Measurements from ENCODE around the gene RPP40. TPM values are rescaled to one million over a fixed set of nuclear protein-coding genes. Genes with fewer than 3 reads are reported as not detected.

Gene RPP40
- total and polyA plus RNA-seq, 2 of the 8 experiments (the other 6 are each of a cell fraction or from before 2014, with no cell fraction given): 7.0 to 15.7 TPM

DNA sequence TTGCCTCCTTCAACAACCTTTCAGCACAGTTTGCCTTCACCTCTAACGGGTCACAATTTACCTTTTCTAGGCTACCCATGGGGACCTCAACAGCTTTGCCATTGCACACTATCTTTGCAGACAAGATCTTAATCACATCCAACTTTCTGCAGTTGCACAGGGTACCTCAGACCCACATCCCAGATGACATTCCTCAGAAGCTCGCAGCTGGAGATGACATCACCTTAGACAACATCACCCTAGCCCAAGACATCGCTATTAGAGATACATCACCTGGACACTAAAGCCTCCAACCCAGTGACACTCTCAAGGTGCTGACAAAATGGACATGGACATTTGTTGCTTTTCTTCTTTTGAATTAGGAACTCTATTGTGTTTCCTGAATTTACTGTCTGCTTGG is 38.6 kb upstream of the RPP40 start (continued):
- TF ChIP-seq, protein P1, sequence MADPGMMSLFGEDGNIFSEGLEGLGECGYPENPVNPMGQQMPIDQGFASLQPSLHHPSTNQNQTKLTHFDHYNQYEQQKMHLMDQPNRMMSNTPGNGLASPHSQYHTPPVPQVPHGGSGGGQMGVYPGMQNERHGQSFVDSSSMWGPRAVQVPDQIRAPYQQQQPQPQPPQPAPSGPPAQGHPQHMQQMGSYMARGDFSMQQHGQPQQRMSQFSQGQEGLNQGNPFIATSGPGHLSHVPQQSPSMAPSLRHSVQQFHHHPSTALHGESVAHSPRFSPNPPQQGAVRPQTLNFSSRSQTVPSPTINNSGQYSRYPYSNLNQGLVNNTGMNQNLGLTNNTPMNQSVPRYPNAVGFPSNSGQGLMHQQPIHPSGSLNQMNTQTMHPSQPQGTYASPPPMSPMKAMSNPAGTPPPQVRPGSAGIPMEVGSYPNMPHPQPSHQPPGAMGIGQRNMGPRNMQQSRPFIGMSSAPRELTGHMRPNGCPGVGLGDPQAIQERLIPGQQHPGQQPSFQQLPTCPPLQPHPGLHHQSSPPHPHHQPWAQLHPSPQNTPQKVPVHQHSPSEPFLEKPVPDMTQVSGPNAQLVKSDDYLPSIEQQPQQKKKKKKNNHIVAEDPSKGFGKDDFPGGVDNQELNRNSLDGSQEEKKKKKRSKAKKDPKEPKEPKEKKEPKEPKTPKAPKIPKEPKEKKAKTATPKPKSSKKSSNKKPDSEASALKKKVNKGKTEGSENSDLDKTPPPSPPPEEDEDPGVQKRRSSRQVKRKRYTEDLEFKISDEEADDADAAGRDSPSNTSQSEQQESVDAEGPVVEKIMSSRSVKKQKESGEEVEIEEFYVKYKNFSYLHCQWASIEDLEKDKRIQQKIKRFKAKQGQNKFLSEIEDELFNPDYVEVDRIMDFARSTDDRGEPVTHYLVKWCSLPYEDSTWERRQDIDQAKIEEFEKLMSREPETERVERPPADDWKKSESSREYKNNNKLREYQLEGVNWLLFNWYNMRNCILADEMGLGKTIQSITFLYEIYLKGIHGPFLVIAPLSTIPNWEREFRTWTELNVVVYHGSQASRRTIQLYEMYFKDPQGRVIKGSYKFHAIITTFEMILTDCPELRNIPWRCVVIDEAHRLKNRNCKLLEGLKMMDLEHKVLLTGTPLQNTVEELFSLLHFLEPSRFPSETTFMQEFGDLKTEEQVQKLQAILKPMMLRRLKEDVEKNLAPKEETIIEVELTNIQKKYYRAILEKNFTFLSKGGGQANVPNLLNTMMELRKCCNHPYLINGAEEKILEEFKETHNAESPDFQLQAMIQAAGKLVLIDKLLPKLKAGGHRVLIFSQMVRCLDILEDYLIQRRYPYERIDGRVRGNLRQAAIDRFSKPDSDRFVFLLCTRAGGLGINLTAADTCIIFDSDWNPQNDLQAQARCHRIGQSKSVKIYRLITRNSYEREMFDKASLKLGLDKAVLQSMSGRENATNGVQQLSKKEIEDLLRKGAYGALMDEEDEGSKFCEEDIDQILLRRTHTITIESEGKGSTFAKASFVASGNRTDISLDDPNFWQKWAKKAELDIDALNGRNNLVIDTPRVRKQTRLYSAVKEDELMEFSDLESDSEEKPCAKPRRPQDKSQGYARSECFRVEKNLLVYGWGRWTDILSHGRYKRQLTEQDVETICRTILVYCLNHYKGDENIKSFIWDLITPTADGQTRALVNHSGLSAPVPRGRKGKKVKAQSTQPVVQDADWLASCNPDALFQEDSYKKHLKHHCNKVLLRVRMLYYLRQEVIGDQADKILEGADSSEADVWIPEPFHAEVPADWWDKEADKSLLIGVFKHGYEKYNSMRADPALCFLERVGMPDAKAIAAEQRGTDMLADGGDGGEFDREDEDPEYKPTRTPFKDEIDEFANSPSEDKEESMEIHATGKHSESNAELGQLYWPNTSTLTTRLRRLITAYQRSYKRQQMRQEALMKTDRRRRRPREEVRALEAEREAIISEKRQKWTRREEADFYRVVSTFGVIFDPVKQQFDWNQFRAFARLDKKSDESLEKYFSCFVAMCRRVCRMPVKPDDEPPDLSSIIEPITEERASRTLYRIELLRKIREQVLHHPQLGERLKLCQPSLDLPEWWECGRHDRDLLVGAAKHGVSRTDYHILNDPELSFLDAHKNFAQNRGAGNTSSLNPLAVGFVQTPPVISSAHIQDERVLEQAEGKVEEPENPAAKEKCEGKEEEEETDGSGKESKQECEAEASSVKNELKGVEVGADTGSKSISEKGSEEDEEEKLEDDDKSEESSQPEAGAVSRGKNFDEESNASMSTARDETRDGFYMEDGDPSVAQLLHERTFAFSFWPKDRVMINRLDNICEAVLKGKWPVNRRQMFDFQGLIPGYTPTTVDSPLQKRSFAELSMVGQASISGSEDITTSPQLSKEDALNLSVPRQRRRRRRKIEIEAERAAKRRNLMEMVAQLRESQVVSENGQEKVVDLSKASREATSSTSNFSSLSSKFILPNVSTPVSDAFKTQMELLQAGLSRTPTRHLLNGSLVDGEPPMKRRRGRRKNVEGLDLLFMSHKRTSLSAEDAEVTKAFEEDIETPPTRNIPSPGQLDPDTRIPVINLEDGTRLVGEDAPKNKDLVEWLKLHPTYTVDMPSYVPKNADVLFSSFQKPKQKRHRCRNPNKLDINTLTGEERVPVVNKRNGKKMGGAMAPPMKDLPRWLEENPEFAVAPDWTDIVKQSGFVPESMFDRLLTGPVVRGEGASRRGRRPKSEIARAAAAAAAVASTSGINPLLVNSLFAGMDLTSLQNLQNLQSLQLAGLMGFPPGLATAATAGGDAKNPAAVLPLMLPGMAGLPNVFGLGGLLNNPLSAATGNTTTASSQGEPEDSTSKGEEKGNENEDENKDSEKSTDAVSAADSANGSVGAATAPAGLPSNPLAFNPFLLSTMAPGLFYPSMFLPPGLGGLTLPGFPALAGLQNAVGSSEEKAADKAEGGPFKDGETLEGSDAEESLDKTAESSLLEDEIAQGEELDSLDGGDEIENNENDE (IDR thresholded peaks at IDR 0.05; ENCODE audit: insufficient replicate concordance, low read length): no peak
- TF ChIP-seq KDM4A (IDR thresholded peaks at IDR 0.05; ENCODE audit: low read depth, low read length, severe bottlenecking) (no peak), CBX8 (IDR thresholded peaks at IDR 0.05; ENCODE audit: borderline replicate concordance, low read depth, low read length) (no peak), YY1 (IDR thresholded peaks at IDR 0.05; ENCODE audit: low read depth, low read length) (no peak), CBX5 (IDR thresholded peaks at IDR 0.05; ENCODE audit: low read depth, low read length) (no peak), KDM5A (IDR thresholded peaks at IDR 0.05; ENCODE audit: low read length) (no peak), TBP (IDR thresholded peaks at IDR 0.05; ENCODE audit: low read depth, low read length) (no peak), TAF1 (IDR thresholded peaks at IDR 0.05; ENCODE audit: low read depth, low read length) (no peak)
- TF ChIP-seq, protein P2, sequence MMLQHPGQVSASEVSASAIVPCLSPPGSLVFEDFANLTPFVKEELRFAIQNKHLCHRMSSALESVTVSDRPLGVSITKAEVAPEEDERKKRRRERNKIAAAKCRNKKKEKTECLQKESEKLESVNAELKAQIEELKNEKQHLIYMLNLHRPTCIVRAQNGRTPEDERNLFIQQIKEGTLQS (IDR thresholded peaks at IDR 0.05; ENCODE audit: insufficient read depth, low read depth, low read length): no peak
